ENCODE data around the gene TTC22. TPM values are rescaled to one million over a fixed set of nuclear protein-coding genes. Genes with fewer than 3 reads are reported as not detected.

The TTC22 gene
- total RNA-seq, 1 experiment from 2014 or later: 1.8 TPM

GRCh38 chr1:54816951-54817350 lies 15.8 kb upstream of the TTC22 start:
- Histone ChIP-seq H3K27me3 (ENCODE audit: insufficient read depth, low read length) (no peaks in the 10 kb centered on the region), H3K36me3 (ENCODE audit: control insufficient read depth in 1 of 2, insufficient read depth in 2 of 2, low read length in 2 of 2) (no peaks in the 10 kb centered on the region), H3K9ac (ENCODE audit: low read length) (no peak overlapping the region), H3K9me3 (ENCODE audit: control insufficient read depth in 1 of 2, insufficient read depth in 1 of 2, low read depth in 1 of 2, low read length in 2 of 2) (no peaks in the 10 kb centered on the region), H3K4me1 (ENCODE audit: control insufficient read depth in 1 of 2, insufficient read depth in 2 of 2, low read length in 2 of 2) (no peaks in the 10 kb centered on the region), H3K4me3 (replicated peaks in 1 of 2; ENCODE audit: low read depth in 1 of 2, low read length in 2 of 2) (no peak overlapping the region), H3K9me2 (ENCODE audit: insufficient read depth) (no peaks in the 10 kb centered on the region), H3K79me2 (ENCODE audit: insufficient read depth, low read length) (no peaks in the 10 kb centered on the region), H4K20me1 (ENCODE audit: insufficient read depth) (no peaks in the 10 kb centered on the region), H2AFZ (ENCODE audit: low read depth, low read length, poor library complexity, severe bottlenecking) (no peak overlapping the region), H3K27ac (ENCODE audit: low read depth, low read length) (no peak overlapping the region), H3K4me2 (ENCODE audit: low read length) (no peak overlapping the region)
- no peak for DNase-seq (ENCODE audit: low read depth, low spot score)
- TF ChIP-seq TCF7L2 (IDR thresholded peaks at IDR 0.05; ENCODE audit: borderline replicate concordance, extremely low read depth, insufficient read depth, insufficient read length): no peak
- TF ChIP-seq EGR1 (IDR thresholded peaks at IDR 0.05; ENCODE audit: low read depth): no peak
- no peak for TF ChIP-seq RAD21 (IDR thresholded peaks at IDR 0.05; ENCODE audit: low read depth)
- TF ChIP-seq REST (IDR thresholded peaks at IDR 0.05; ENCODE audit: low read depth): no peak
- TF ChIP-seq ZBTB33 (IDR thresholded peaks at IDR 0.05; ENCODE audit: extremely low read depth, insufficient replicate concordance, low read length): no peak
- TF ChIP-seq POLR2AphosphoS5 (IDR thresholded peaks at IDR 0.05; ENCODE audit: low read depth, low read length): no peak
- no peak for TF ChIP-seq EZH2phosphoT487 (IDR thresholded peaks at IDR 0.05; ENCODE audit: borderline replicate concordance)
- no peak for TF ChIP-seq MAX (IDR thresholded peaks at IDR 0.05)
- no peak for TF ChIP-seq EZH2 (IDR thresholded peaks at IDR 0.05)
- TF ChIP-seq ZNF274 (IDR thresholded peaks at IDR 0.05; ENCODE audit: low read depth, low read length): no peak
- TF ChIP-seq ELF1 (IDR thresholded peaks at IDR 0.05; ENCODE audit: borderline replicate concordance, low read depth): no peak
- ChIA-PET RAD21 (ENCODE audit: low non-redundant PET in 1 of 2, low total read pairs in 2 of 2, uncharacterized antibody in 2 of 2, unreplicated experiment in 2 of 2) (no interaction called here), CTCF (no interaction called here), POLR2A (no interaction called here)
- ATAC-seq: no peak
- no TSS peak for BruUV-seq (replicated peaks)
- intact Hi-C loops (cut with micrococcal nuclease): no loop called here
